Peyer's patch (tissue), 4 donors: Measurements from ENCODE around the gene LSMEM2. TPM values are rescaled to one million over a fixed set of nuclear protein-coding genes. Genes with fewer than 3 reads are reported as not detected.

Experiments
- DNase-seq, 3 donors: peaks; one replicate each; pipeline ENCODE4 v3.0.0-alpha.2; 2017 to 2019
- H3K27ac ChIP-seq, 4 donors: fragments of 200-600 bp; sonication (generic); one replicate each; pipeline ENCODE4 v1.5.1; 2016 to 2019
- H3K27me3 ChIP-seq, 2 donors: fragments of 200-600 bp; sonication (generic); one replicate each; pipeline ENCODE4 v1.5.1; 2019
- H3K36me3 ChIP-seq, 3 donors: fragments of 200-600 bp; sonication (generic); one replicate each; pipeline ENCODE4 v1.5.1; 2016 to 2019
- H3K4me1 ChIP-seq, 4 donors: fragments of 200-600 bp; sonication (generic); one replicate each; pipeline ENCODE4 v1.5.1; 2016 to 2019
- H3K4me3 ChIP-seq, 4 donors: fragments of 200-600 bp; sonication (generic); 1 replicate in 3 of 4; 2 replicates in 1 of 4; pipeline ENCODE4 v1.5.1; 2016 to 2019; ENCODE audit warnings: mild to moderate bottlenecking in 1 of 4
- H3K9me3 ChIP-seq, 4 donors: fragments of 200-600 bp; sonication (generic); one replicate each; pipeline ENCODE4 v1.5.1; 2016 to 2019; ENCODE audit warnings: mild to moderate bottlenecking in 1 of 4
- CTCF ChIP-seq, 6 experiments: fragments of 450-650 bp in 4 of 6; fragments of 200-600 bp in 2 of 6; sonication (generic) in 1 of 6; IDR thresholded peaks; one replicate each; pipeline ENCODE4 v1.5.1; 2017 to 2019; ENCODE audit warnings: antibody characterized with exemption in 6 of 6, mild to moderate bottlenecking in 3 of 6, moderate library complexity in 1 of 6
- POLR2A ChIP-seq, 2 donors: fragments of 450-650 bp; IDR thresholded peaks; one replicate each; pipeline ENCODE4 v1.5.1; 2017; ENCODE audit warnings: antibody characterized with exemption in 2 of 2, mild to moderate bottlenecking in 2 of 2, moderate library complexity in 2 of 2
- total RNA-seq, 4 donors: library from RNA; depleted of rRNA; stranded (reverse); fragments of >200 nt; gene quantifications; one replicate each; pipeline ENCODE4 v1.1.0, GENCODE V29; 2016

The LSMEM2 gene
- total RNA-seq, 4 donors from 2014 or later = not detected

DNA sequence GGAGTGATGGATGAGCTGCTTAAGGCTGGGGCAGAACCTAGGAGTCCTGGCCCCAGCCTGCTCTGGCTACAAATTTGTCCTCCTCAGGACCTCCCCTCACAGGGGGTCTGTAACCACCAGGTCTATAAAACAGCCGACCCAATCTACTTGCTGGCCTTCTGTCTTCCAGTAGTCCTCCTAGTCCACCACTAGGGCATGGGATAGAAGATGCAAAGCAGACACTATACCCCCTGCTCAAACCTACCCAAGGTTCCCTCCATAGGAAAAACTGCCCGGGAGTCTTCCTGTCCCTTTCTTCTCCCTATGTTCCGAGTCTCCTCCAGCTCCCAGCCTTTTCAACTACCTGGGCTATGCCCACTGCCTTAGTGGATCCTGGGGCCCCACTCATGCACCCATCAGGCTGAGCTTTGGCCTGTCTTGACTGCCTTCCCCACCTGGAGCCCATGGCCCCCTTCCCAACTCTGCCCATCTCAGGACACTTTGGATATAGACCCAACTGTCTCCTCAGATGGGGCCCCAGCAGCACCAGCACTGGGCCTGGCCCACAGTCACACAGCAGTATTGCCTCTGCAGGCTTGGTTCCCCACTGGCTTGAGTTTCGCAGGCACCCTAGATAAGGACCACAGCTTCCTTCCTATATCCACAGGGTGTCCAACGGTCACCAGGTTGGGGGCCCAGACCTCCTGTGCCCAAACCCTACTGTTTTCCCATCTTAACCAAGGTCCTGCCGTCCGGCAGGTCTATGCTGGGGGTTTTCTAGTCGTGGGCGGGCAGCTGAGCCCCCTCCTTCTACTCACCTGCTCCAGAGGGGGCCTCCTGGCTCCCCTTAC is 19.2 kb downstream of the LSMEM2 start:
- Histone ChIP-seq H3K4me1 (peaks cover 3 to 39% (median 7%) of the 10 kb centered on the region in 4 donors), H3K4me3 (peak overlapping the region; percentile 64 to 73 (median 66)), H3K27ac (peak overlapping the region; percentile 89 to 93 (median 92)), H3K27me3 (no peaks in the 10 kb centered on the region), H3K36me3 (peaks cover 0 to 3% (median 0%) of the 10 kb centered on the region in 3 donors), H3K9me3 (no peaks in the 10 kb centered on the region)
- DNase-seq = peak in 1 of 3 donors; percentile 57
- TF ChIP-seq CTCF (IDR thresholded peaks at IDR 0.05) (no peak), POLR2A (IDR thresholded peaks at IDR 0.05) (no peak)

GRCh38 chr3:50298836-50299637 is 20.1 kb downstream of the LSMEM2 start, which contains the start of the genes HYAL3 and NAA80:
Gene HYAL3, minus strand, starts transcription at chr3:50299405. Its CDS starts 3,803 bp downstream, at chr3:50295602.
Gene NAA80, minus strand, starts transcription at chr3:50299405. Its CDS starts 1,942 bp downstream, at chr3:50297463.
- H3K36me3 ChIP-seq = peaks cover 0 to 3% (median 0%) of the 10 kb centered on the region in 3 donors
- TF ChIP-seq CTCF (IDR thresholded peaks at IDR 0.05) = peak in 5 of 6 experiments; percentile 13 to 69 (median 60)
- peak; percentile 91 to 97 for TF ChIP-seq POLR2A (IDR thresholded peaks at IDR 0.05)
- peak within 1 kb of the TSS; percentile 89 to 93 (median 92) for H3K27ac ChIP-seq
- DNase-seq = peak; percentile 99 to 100 (median 100)
- no peaks in the 10 kb centered on the region for H3K9me3 ChIP-seq
- peak within 1 kb of the TSS; percentile 64 to 73 (median 66) for H3K4me3 ChIP-seq
- H3K4me1 ChIP-seq = peaks cover 3 to 42% (median 7%) of the 10 kb centered on the region in 4 donors
- no peaks in the 10 kb centered on the region for H3K27me3 ChIP-seq

GRCh38 chr3:50299638-50299928 is 20.7 kb downstream of the LSMEM2 start:
- no peaks in the 10 kb centered on the region for H3K27me3 ChIP-seq
- H3K9me3 ChIP-seq = no peaks in the 10 kb centered on the region
- no peak for TF ChIP-seq CTCF (IDR thresholded peaks at IDR 0.05)
- peak in 1 of 2 donors; percentile 46 for TF ChIP-seq POLR2A (IDR thresholded peaks at IDR 0.05)
- peak overlapping the region; percentile 89 to 93 (median 92) for H3K27ac ChIP-seq
- H3K4me1 ChIP-seq = peaks cover 3 to 42% (median 7%) of the 10 kb centered on the region in 4 donors
- DNase-seq = no peak
- peak overlapping the region; percentile 36 to 73 (median 54) for H3K4me3 ChIP-seq
- H3K36me3 ChIP-seq = peaks cover 0 to 3% (median 0%) of the 10 kb centered on the region in 3 donors

DNA sequence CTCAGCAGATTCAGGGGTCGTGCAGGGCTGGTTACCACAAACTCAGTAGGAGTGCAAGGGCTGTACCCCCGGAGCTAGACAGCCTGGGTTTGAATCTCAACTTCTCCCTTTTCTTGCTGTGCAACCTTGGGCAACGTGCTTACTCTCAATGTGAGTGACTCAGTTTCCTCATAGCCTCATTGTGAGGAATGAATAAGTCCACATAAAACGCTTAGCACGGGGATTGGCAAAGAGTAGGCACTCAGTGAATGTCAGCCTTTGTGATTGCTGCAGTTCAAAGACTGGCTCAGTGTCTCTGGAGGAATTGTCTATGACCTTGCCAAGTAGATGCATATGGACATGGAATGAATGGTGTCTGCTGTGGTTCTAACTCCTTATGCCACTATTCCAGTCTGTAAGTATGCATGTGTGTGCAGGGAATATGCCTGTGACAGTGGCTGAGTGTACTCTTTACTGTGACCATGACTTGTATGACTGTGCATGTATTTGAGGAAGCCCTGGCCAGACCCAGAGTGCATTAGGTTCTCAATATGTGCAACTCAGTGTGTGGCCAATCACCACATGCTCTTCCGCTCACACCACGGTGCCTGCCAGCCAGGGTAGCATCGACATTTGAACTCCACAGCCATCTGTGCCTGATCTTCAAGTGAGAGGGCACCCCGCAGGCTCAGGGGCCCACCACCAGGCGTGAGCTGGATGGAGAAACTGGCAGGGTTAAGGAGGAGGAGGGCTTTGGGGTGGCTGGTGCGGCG is 21.2 kb downstream of the LSMEM2 start:
- Histone ChIP-seq H3K4me1 (peaks cover 3 to 42% (median 7%) of the 10 kb centered on the region in 4 donors), H3K27ac (peak overlapping the region; percentile 89 to 93 (median 92)), H3K4me3 (peak overlapping the region; percentile 36 to 73 (median 54)), H3K27me3 (no peaks in the 10 kb centered on the region), H3K9me3 (no peaks in the 10 kb centered on the region), H3K36me3 (peaks cover 0 to 3% (median 0%) of the 10 kb centered on the region in 3 donors)
- no peak for DNase-seq
- TF ChIP-seq POLR2A (IDR thresholded peaks at IDR 0.05) = no peak
- TF ChIP-seq CTCF (IDR thresholded peaks at IDR 0.05) = no peak
